GM18498 (cell line): ENCODE results near the gene CD6.

Experiments
- ATAC-seq: cut with Tn5 transposase; IDR thresholded peaks from one replicate; pipeline ENCODE4 v1.9.1; 2021; ENCODE audit warnings: mild to moderate bottlenecking, moderate library complexity; ENCODE audit not compliant: unreplicated experiment

Gene CD6

GRCh38 chr11:60982184-60982583, 10.7 kb downstream of the CD6 start:
- no peak for ATAC-seq

- no peak for ATAC-seq
Observed at GRCh38 chr11:60984149-60984548, 12.7 kb downstream of the CD6 start.

GRCh38 chr11:60984636-60985035, 13.2 kb downstream of the CD6 start:
- ATAC-seq: no peak

GRCh38 chr11:60985501-60985900, 14.0 kb downstream of the CD6 start:
- no peak for ATAC-seq

GRCh38 chr11:60985991-60986915, 14.8 kb downstream of the CD6 start:
- ATAC-seq: no peak

- ATAC-seq: no peak
Observed at GRCh38 chr11:60987577-60988277, 16.2 kb downstream of the CD6 start.

- no peak for ATAC-seq
Observed at GRCh38 chr11:60988658-60989057, 17.2 kb downstream of the CD6 start.

- no peak for ATAC-seq
Observed at GRCh38 chr11:60989093-60989650, 17.7 kb downstream of the CD6 start.

- ATAC-seq: no peak
Observed at GRCh38 chr11:60991457-60991856, 20.0 kb downstream of the CD6 start.

- no peak for ATAC-seq
Observed at GRCh38 chr11:60992842-60993409, 21.4 kb downstream of the CD6 start.

- no peak for ATAC-seq
Observed at GRCh38 chr11:60993615-60994014, 22.1 kb downstream of the CD6 start.

GRCh38 chr11:60994541-60995080, 23.1 kb downstream of the CD6 start:
- ATAC-seq: no peak

GRCh38 chr11:60995798-60996197, 24.3 kb downstream of the CD6 start:
- no peak for ATAC-seq

- no peak for ATAC-seq
Observed at GRCh38 chr11:60996381-60997138, 25.1 kb downstream of the CD6 start.

- no peak for ATAC-seq
Observed at GRCh38 chr11:61000426-61000825, 28.9 kb downstream of the CD6 start.

GRCh38 chr11:61001931-61002330, 30.5 kb downstream of the CD6 start:
- no peak for ATAC-seq

- no peak for ATAC-seq
Observed at GRCh38 chr11:61002598-61002997, 31.1 kb downstream of the CD6 start.

- ATAC-seq: no peak
Observed at GRCh38 chr11:61004180-61004611, 32.7 kb downstream of the CD6 start.

GRCh38 chr11:61004761-61005181, 33.3 kb downstream of the CD6 start:
- ATAC-seq: no peak

- no peak for ATAC-seq
Observed at GRCh38 chr11:61007383-61007955, 36.0 kb downstream of the CD6 start.
